Inflammatory macrophage treated with lipopolysaccharide for 4 hours (primary cell): ENCODE results near the gene RAB10.
"Not testable (repeated sequence)": the region's sequence is repeated elsewhere in the genome, so short reads cannot be mapped to it uniquely, and the experiment has no call there.

Experiments
- DNase-seq: peaks from one replicate; pipeline ENCODE4 v3.0.0-alpha.2; 2020

The RAB10 gene

DNA sequence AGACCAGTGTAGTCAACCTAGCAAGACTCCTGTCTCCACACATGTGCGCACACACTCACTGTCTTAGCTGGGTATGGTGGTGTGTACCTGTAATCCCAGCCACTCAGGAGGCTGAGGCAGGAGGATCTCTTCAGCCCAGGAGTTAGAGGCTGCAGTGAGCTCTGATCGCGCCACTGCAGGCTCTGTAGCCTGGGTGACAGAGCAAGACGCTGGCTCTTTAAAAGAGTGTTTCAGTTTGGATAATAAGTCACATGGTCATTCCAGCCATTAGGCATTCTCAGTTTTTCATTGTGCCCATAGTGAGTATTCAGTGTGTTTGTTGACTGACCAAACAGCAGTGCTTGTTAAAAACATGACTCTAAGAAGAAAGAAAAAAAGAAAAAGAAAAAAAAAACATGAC is 31.0 kb downstream of the RAB10 start:
- DNase-seq: no peak

DNA sequence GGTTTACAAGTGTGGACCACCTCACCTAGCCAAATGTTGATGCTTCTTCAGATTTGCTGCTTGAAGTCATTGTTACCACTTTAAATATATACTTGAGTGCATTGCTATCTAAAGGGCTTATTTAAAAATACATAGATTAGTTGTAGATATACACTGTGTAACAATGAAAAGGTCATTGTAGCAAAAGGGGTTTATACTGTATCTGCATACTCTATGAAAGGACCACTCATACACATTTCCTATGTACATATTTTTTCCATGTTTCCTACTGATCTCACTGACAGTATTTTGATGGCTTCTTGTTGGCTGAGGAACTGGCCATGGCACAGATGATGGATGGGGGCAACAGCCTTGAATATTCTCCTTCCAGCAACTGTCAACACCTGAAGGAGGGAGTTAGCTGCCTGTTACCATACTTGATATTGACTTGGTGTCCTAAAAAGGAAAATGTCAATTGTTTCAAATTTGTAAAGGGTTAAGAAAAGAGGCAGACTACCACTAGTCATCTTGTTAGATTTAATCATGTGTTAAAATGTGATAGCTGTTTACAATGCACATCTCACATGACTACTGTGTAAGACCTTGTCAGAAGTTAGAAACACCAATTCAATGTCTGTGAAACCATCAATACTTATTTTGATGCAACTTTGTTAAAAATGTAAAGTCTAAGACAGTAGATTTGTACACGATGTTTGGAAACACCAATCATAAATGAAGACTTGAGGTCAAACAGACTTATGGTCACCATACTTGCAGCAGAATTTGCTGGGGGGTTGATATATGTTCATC is 33.5 kb downstream of the RAB10 start:
- DNase-seq: no peak

DNA sequence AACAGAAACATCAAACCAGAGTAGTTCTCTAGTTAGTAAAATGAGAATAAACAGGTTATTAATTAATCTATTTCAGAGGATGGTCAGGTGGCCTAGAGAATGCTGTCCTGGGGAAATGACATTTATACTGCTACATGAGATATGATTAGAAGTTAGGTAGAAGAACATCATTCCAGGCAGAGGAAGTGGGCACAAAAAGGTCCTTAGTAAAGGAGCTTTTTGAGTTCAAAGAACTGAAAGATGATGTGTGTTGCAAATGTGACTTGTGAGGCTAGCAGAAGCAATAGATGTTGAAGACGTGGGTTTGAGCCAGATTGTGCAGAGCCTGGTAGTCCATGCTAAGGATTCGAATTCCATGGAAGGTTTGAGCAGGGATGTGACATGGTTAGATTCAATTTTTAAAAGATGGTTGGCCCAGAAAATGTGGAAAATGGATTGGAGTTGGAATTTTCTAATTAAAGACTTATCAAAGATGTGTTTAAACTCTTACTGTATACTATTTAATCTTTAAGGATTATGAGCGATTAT is 34.2 kb downstream of the RAB10 start:
- no peak for DNase-seq

DNA sequence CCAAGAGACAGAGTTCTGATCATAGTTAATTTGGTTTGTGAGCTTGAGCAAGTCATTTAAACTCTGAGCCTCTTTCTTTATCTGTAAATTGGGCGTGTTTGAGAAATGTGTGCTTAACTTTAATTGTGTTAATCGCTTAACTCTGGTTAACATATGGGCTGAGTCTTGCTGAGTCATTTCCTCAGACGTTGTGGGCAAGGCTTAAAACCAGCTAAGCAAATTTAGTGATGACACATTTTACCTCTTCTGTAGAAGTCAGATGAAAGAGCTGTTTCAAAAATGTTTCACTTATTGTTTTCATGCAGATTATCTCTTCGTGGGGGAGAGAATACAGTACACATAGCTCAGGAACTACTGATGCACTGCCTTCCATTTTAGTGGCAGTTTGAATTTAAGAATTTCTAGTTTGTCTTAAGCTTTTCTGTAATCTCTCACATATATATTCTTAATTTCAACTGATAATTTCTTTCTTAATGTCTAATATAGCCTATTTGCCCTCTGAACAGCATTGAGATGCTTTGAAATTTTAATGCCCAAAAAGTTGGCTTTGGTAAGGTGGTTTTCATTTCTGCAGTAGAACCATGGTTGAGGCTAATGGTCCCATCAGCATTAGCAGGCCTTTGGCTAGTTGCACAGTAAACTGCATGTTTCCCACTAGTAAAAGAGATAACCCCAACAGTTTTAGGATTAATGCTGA is 34.9 kb downstream of the RAB10 start:
- peak; percentile 83 for DNase-seq

DNA sequence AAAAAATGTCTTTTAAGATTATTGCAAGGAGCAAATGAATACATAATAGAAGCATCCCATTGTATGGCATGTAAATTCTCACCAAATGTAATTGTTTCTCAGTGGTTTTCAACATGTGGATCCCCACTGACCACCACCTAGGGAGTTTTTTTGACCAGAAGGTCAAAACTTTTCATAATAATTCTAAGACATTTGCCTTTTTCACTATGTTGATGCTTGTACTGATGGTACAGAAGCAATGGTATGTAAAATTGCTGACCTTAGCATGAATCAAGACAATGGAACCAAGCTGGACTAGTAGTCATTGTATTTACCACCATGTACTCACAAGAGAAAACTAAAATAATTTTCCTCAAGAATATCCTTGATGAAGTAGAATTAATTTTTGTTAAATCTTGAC is 36.8 kb downstream of the RAB10 start:
- DNase-seq: no peak

DNA sequence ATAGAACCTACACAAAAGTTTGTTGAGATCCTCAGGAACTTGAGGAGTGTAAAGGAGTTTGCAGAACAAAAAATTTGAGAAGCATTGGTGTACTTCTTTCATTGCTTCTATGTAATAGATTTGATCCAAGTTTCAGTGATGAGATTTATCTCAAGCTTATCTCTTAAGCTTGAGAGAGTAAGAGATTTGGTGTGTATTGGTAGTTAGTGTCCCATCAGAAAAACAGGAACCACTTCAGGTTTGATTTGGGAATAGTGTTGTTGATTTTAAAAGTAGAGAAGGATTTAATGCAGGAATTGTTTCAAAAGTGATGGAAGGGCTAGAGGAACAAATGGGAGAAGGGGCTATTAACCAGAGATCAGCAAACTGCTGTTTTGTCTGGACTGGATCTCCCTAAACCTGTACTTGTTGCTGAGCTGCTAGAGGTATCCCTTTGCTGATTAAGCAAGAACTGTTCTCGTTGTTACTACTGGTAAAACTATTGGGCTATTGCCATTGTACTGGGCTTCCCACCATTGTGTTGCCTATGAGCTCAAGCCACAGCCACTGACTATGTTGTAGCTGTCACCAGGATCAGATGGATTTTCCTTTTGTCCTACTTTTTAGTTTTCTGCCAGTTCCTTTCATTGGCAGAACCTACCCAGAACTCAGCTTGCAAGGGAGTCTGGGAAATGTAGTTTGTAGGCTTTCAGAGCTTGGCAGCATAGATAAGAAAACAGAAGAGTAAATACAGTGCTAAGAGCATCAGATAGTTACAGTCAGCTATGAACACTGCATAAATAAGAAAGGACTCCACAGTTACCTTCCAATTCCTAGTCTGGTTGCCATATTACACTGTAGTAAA is 39.3 kb downstream of the RAB10 start:
- no peak for DNase-seq

DNA sequence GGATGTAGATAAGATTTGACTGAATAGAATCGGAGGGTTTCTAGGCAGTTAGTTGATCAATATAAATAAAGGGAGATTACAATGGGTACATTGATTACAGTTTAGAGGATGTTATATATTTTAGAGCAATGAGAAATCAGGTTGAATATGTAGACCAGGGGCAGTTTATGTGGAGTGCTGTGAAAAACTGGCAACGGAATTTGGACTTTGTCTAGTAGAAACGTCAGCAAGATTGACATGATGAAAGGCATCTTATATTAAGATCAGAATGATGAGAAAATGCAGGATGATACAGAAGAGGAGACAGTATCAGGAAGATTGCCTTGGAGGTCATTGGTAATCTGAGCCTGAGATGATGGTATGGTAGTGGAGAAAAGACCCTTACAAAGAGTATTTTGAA is 39.9 kb downstream of the RAB10 start:
- no peak for DNase-seq

DNA sequence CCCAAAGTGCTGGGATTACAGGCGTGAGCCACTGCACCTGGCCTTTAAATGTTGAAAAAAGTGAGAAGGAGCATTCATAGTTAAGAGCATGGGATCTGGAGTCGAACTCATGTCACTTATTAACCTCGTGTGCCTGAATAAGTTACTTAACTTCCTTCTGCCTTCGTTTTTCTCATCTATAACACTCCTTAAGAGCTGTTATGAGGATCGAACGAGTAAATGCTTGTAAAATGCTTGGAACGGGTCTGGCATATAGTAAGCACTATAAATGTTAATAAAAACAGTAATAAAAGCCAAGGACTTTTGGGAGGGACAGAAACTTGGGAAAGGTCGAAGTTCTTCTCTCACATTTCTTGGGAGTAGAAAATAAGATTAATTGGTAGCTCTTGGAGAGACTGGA is 40.8 kb downstream of the RAB10 start:
- DNase-seq: no peak

DNA sequence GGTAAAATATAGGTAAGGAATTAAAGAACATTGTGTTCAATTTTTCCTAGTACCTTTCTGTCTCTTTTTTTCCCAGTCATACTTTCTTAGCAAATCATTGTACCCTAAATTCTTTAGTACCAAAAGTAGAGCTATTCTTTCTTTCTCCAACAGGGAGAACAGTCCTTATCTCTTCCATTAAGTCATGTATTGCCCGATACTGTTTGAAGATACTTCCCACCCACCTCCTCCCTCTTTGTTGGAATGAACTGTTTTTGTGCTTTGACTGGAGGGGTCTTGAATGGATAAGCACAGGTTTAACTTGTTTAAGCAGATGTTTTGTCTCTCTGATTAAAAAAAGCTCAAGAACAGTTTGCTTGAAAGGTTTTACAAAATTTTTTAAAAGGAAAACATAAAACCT is 41.3 kb downstream of the RAB10 start:
- no peak for DNase-seq

DNA sequence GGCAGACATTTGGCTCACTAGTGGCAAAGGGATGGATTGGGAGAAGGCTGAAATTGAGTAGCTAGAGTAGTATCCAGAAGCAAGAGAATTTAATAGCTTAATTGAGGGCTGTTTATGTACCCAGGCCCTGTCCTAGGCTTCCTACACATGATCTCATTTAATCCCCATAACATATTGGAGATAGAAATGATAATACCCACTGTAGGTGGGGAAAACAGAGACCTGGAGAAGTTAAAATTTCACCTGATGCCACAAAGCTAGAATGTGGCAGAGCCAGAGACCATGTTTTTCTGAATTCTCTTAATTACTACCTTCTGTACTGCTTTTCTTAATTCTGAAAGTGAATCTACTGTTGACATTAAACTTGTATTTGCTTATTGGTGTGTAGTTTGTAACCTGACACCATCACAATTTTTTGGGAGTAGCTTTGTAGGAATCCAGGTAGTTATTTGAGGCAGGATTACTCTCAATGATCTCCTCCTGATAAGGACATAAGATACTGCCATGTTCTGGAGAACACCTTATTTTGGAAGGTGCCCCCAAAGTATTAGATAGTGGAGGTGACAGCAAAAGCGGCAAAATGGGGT is 42.2 kb downstream of the RAB10 start:
- no peak for DNase-seq

DNA sequence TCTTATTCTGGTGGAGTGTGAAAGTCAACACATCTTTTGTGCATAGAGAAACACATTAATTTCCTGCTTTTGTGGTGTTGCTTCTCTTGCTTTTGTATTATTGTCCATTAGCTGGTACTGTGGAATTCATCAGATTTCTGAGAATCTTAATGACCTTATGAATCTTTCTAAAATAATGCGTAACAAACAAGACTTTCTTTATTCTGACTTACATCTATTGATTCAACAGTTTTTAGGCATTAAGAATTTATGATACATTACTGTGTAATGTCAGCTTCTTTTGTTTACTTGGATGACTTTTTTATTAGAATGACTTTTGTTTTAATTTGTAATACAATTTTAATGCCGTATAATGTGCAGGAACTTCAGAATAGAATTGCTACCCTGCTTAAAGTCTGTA is 43.4 kb downstream of the RAB10 start:
- DNase-seq: no peak

DNA sequence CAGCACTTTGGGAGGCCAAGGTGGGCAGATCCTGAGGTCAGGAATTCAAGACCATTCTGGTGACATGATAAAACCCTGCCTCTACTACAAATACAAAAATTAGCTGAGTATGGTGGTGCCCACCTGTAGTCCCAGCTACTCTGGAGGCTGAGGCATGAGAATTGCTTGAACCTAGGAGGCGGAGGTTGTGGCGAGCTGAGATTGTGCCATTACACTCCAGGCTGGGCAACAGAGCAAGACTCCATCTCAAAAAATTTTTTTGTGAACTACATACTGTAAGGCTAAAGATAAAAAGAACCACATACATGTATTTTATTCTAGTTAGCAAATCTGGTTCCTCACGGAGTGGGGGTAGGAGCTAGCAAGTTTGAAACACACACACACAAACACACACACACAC is 45.1 kb downstream of the RAB10 start:
- DNase-seq: no peak

DNA sequence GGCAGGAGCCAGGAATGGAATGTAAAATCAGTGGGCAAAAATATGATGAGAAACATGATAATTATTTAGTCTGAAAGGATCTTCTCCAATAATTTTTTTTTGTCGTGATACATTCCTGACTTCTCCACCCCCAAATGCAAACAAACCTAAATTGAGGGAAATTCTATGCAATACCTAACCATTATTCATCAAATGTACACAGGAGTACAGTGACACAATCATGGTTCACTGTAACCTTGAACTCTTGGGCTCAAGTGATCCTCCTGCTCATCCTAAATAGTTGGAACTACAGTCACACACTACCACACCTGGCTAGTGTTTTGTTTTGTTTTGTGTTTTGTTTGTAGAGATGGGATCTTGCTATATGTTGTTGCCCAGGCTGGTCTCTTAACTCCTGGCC is 46.5 kb downstream of the RAB10 start:
- DNase-seq: no peak

DNA sequence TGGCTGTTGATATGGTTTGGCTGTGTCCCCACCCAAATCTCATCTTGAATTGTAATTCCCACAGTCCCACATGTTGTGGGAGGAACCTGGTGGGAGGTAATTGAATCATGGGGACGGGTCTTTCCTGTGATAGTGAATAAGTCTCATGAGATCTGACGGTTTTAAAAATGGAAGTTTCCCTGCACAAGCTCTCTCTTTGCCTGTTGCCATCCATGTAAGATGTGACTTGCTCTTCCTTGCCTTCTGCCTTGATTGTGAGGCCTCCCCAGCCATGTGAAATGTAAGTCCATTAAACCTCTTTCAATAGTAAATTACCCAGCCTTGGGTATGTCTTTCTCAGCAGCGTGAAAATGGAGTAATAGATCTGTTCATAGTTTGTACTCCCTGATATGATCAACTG is 47.0 kb downstream of the RAB10 start:
- not testable (repeated sequence) for DNase-seq

DNA sequence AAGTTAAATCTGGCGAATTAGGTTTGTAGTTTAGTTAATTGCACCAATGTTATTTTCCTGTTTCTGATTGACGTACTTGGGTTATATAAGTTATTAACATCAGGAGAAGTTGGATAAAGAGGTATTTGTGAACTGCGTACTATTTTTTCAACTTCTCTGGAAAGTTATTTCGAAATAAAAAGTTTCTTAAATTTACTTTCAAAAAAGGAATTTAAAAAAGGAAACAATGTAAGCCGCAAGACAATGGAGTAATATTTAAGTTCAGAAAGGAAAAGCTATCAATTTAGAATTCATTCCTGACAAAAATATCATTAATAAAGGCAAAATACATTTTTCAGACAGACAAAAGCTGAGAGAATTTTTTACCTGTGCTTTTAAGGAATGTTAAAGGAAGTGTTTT is 47.7 kb downstream of the RAB10 start:
- DNase-seq: peak; percentile 54

DNA sequence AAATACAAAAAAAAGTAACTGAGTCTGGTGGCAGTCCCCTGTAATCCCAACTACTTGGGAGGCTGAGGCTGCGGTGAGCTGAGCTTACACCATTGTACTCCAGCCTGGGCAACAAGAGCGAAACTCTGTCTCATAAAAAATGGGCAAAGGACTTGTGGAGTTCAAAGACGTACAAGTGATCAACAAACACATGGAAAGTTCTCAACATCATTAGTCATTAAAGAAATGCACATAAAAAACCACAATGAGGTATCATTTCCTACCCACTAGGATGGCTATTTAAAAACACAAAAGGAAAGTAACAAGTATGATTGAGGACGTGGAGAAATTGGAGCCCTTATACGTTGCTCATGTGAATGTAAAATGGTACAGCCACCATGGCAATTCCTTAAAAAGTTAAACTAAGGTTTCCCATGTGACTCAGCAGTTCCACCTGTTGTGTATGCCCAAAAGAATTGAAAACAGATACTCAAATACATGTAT is 52.3 kb downstream of the RAB10 start:
- peak; percentile 55 for DNase-seq

DNA sequence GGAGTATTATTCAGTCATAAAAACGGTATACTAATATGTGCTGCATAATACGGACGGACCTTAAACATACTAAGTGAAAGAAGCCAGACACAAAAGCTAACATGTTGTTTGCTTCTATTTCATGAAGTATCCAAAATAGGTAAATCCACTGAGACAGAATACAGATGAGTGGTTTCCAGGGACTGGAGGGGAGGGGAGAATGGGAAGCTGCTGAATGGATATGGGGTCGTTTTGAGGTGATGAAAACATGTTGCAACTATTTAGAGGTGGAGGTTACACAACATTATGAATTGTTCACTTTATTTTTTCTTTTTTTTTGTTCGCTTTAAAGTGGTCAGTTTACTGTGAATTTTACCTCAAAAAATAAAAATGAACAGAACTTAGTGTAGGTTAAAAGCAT is 52.9 kb downstream of the RAB10 start:
- no peak for DNase-seq

DNA sequence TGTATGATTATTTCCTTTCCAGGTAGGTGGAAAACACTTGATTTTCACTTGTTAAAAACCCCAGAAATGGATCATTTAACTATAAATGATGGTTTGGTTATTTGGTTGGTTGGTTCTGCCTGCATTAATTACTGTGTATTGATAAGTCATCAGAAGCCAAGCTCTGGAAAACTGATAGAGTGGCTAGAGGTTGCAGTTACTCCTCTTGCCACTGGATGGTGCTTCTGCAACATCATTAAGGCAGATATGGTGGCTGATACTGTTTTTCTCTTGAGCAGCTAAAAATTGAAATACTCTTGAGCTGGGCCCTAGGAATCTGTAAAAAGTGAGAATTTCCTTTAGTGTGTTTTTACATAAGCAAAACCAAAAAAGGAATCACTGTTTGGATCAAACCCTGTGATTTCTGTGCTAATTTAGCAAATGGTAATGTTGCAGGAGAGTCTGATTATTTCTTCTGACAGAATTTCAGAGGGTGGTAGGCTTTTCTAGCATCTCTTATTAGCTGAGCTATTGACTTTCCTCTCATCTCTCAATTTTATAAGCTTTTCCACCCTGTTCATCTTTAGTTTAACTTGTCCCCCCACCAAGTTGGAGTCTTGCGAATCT is 54.3 kb downstream of the RAB10 start:
- DNase-seq: peak; percentile 31

DNA sequence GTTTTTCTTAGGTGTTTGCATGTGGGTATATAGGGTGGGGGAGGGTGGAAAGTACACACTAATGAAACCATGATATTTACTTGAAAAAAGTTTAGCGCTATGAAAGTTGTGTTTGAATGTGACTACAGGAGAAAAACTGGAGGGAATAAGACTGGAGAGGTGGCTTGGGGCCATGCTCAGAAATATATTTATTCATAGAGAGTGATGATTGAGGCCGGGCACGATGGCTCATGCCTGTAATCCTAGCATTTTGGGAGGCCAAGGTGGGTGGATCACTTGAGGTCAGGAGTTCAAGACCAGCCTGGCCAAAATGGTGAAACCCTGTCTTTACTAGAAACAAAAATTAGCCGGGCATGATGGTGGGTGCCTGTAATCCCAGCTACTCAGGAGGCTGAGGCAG is 55.0 kb downstream of the RAB10 start:
- not testable (repeated sequence) for DNase-seq

DNA sequence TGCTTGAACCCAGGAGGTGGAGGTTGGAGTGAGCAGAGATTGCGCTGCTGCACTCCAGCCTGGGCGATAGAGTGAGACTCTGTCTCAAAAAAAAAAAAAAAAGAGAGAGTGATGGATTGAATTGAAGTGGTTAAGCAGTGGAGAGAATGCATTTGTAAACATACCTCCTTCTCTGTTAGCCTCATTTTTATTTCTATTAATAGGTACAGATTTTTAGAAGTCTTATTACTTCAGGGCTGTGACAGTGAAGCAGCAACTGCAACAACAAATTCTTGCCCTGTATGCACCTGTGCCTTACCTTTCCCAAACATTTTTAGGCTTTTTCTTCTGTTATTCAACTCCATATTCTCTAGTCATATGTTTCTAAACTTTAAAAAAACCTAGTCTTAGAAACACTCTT is 55.5 kb downstream of the RAB10 start:
- no peak for DNase-seq

DNA sequence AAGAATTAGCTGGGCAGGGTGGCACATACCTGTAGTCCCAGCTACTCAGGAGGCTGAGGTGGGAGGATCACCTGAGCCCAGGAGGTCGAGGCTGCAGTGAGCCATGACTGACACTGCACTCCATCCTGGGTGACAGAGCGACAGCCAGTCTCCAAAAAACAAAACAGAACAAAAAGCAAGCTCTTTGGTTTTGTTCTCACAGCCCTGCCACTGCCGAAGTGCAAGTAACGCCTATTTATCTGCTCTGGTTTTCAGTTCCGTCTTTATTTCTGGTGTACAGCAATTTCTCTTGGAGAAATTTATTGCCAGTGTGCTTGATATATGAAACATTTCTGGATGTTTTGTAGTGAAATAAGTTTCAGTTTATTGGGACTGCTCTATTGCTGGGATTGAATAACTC is 61.9 kb downstream of the RAB10 start:
- DNase-seq: no peak

DNA sequence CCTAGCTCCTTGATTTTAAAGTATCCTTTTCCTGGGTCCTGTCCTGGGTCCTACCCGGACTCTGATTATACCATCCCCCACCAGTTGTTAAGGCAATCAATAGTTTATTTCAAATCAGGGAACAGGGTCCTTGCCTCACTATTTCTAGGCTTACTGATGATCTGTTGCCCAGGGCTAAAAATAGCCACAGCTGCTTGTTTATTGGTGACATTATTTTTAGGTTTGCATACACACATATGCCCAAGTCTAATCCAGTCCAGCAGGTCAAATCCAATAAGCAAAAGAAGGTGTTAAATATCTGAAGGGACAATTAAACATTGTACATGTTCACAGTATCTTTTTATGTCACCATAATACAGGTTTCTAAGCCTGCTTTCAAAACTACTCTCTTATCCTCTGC is 66.0 kb downstream of the RAB10 start:
- no peak for DNase-seq

DNA sequence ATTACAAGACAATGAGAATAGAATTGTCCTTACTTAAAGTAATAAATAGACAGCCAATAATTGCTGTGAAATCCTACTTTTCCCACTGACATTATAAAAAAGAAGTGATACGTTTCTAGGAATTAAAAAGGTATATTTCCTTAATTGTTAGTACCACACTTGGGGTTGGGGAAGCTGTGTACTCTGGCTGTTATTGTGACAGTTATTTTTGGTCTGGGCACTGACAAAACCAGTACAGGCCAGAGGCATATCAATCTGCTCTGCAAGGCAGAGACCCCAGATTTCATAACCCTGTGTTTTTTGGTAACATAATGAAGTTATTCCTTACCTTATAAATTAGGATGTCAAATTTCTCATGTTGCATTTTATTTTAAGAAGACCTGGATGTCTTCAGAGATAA is 66.5 kb downstream of the RAB10 start:
- DNase-seq: no peak
